Right atrium auricular region (tissue), 2 donors: ENCODE measurements around the gene CD300LG. TPM values are rescaled to one million over a fixed set of nuclear protein-coding genes. Genes with fewer than 3 reads are reported as not detected.

Experiments used
- DNase-seq: peaks from one replicate; pipeline ENCODE4 v3.0.0-alpha.2; 2019; ENCODE audit warnings: low spot score
- H3K27ac ChIP-seq, 2 donors: fragments of 200-600 bp; sonication (generic); 1 replicate in 1 of 2; 2 replicates in 1 of 2; pipeline ENCODE4 v1.5.1; 2016 to 2019
- H3K27me3 ChIP-seq, 2 donors: fragments of 200-600 bp; sonication (generic); one replicate each; pipeline versions ENCODE4 v1.5.1 to v1.6.0; 2017 to 2019
- H3K36me3 ChIP-seq: fragments of 200-600 bp; sonication (generic); one replicate; pipeline ENCODE4 v1.5.1; 2016
- H3K4me1 ChIP-seq, 2 donors: fragments of 200-600 bp; sonication (generic); one replicate each; pipeline versions ENCODE4 v1.5.1 to v1.6.0; 2017 to 2019
- H3K4me3 ChIP-seq, 2 donors: fragments of 200-600 bp; sonication (generic); 1 replicate in 1 of 2; 2 replicates in 1 of 2; pipeline ENCODE4 v1.5.1; 2017 to 2019; ENCODE audit warnings: mild to moderate bottlenecking in 1 of 2, moderate library complexity in 1 of 2
- H3K9me3 ChIP-seq, 2 donors: fragments of 200-600 bp; sonication (generic); one replicate each; pipeline ENCODE4 v1.5.1; 2019
- CTCF ChIP-seq, 2 donors: fragments of 200-600 bp; sonication (generic); IDR thresholded peaks; one replicate each; pipeline ENCODE4 v1.5.1; 2019; ENCODE audit warnings: antibody characterized with exemption in 2 of 2
- total RNA-seq, 2 donors: library from RNA; depleted of rRNA; stranded (reverse); fragments of >200 nt; gene quantifications; one replicate each; pipeline ENCODE4 v1.1.0, GENCODE V29; 2016

Gene CD300LG
- total RNA-seq, 2 donors from 2014 or later: 11.8 to 30.4 TPM

- Histone ChIP-seq H3K4me1 (peaks cover 0 to 69% of the 10 kb centered on the region in 2 donors), H3K27ac (peak overlapping the region; percentile 91 to 96), H3K27me3 (no peaks in the 10 kb centered on the region), H3K4me3 (no peak overlapping the region), H3K9me3 (no peaks in the 10 kb centered on the region), H3K36me3 (peaks cover 77% of the 10 kb centered on the region)
- DNase-seq: no peak
- no peak for TF ChIP-seq CTCF (IDR thresholded peaks at IDR 0.05)
These were observed 21.4 kb upstream of the CD300LG start for GRCh38 chr17:43825567-43825966.

DNA sequence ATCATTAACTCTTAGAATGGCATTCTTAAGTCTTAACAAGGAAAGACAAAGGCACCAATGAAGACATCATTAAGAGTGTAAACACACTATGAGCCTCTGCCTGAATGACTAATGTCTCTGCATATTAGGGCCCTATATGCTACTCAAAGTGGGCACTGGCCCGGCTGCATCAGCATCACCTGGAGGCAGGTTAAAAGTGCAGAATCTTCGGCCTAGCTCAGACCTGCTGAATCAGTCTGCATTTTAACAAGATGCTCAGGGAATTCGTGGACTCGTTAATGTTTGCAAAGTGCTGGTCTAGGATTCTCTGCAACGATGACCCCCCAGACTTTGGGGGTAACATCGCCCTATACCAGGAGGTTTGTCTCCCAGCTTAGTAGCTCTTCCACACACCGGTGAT lies 20.8 kb upstream of the CD300LG start:
- H3K4me1 ChIP-seq: peaks cover 0 to 69% of the 10 kb centered on the region in 2 donors
- peak overlapping the region; percentile 91 to 96 for H3K27ac ChIP-seq
- no peaks in the 10 kb centered on the region for H3K9me3 ChIP-seq
- no peak for TF ChIP-seq CTCF (IDR thresholded peaks at IDR 0.05)
- H3K36me3 ChIP-seq: peaks cover 76% of the 10 kb centered on the region
- no peak for DNase-seq
- no peaks in the 10 kb centered on the region for H3K27me3 ChIP-seq
- H3K4me3 ChIP-seq: no peak overlapping the region

GRCh38 chr17:43827596-43827995 lies 19.4 kb upstream of the CD300LG start:
- H3K4me1 ChIP-seq: peaks cover 0 to 72% of the 10 kb centered on the region in 2 donors

DNA sequence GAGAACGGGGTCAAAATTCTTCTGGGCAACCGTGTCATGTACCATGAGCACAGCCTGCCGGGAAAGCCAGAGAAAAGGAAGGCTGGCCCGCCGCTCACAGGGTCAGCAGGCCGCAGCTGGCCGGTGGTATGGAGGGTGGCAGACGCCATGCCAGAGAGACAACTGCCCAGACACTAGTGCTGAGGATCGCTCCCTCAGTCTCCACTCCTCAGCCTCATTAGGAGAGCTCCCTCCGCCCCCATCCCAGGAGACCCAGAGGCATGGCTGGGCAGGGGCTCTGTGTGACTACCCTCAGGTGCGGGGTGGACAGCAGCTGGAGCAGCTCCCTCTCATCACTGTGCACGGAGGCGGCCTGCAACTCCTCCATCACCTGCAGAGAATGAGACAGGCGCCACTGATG lies 17.2 kb upstream of the CD300LG start:
- H3K36me3 ChIP-seq: peaks cover 67% of the 10 kb centered on the region
- DNase-seq: no peak
- no peaks in the 10 kb centered on the region for H3K9me3 ChIP-seq
- H3K27me3 ChIP-seq: no peaks in the 10 kb centered on the region
- H3K27ac ChIP-seq: peak overlapping the region; percentile 91 to 96
- H3K4me1 ChIP-seq: peaks cover 0 to 67% of the 10 kb centered on the region in 2 donors
- no peak for TF ChIP-seq CTCF (IDR thresholded peaks at IDR 0.05)
- peak overlapping the region; percentile 16 to 20 for H3K4me3 ChIP-seq

More at GRCh38 chr17:43827596-43827995, 19.4 kb upstream of the CD300LG start:
- Histone ChIP-seq H3K27me3 (no peaks in the 10 kb centered on the region), H3K4me3 (no peak overlapping the region), H3K9me3 (no peaks in the 10 kb centered on the region), H3K27ac (peak overlapping the region; percentile 91 to 96), H3K36me3 (peaks cover 71% of the 10 kb centered on the region)
- TF ChIP-seq CTCF (IDR thresholded peaks at IDR 0.05): no peak
- no peak for DNase-seq

GRCh38 chr17:43830510-43831140 lies 16.4 kb upstream of the CD300LG start:
- peaks cover 58% of the 10 kb centered on the region for H3K36me3 ChIP-seq
- H3K27ac ChIP-seq: peak overlapping the region; percentile 91 to 96
- TF ChIP-seq CTCF (IDR thresholded peaks at IDR 0.05): no peak
- H3K9me3 ChIP-seq: no peaks in the 10 kb centered on the region
- no peak for DNase-seq
- no peaks in the 10 kb centered on the region for H3K27me3 ChIP-seq
- H3K4me3 ChIP-seq: peak overlapping the region; percentile 88 to 91
- peaks cover 0 to 62% of the 10 kb centered on the region in 2 donors for H3K4me1 ChIP-seq

DNA sequence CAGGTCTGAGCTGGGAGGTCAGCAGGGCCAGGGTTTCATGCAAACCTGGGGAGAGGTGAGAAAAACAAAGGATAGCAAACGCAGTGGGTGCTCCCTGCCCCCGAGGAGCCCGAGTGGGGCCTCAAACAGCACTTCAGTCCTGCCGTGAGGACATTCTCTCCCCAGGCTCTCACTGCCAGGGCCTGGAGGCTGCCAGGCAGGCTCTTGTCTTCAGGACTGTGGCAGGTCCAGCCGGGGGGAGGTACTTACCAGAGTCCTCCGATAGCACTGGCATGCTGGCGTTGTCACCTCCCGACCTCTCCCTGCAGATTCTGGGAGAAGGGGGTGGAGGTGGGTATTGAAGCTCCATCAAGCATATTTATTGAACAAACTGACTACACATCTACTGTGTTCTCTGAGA lies 15.3 kb upstream of the CD300LG start:
- Histone ChIP-seq H3K4me3 (peak overlapping the region; percentile 88 to 91), H3K27ac (peak overlapping the region; percentile 91 to 96), H3K9me3 (no peaks in the 10 kb centered on the region), H3K4me1 (peaks cover 0 to 58% of the 10 kb centered on the region in 2 donors), H3K27me3 (no peaks in the 10 kb centered on the region), H3K36me3 (peaks cover 48% of the 10 kb centered on the region)
- DNase-seq: no peak
- no peak for TF ChIP-seq CTCF (IDR thresholded peaks at IDR 0.05)
